GM18867 (cell line): ENCODE measurements around the gene INCENP.

ENCODE experiments used
- ATAC-seq: cut with Tn5 transposase; IDR thresholded peaks from one replicate; pipeline ENCODE4 v1.9.1; 2021; ENCODE audit warnings: mild to moderate bottlenecking, moderate library complexity; ENCODE audit not compliant: unreplicated experiment

Gene INCENP

DNA sequence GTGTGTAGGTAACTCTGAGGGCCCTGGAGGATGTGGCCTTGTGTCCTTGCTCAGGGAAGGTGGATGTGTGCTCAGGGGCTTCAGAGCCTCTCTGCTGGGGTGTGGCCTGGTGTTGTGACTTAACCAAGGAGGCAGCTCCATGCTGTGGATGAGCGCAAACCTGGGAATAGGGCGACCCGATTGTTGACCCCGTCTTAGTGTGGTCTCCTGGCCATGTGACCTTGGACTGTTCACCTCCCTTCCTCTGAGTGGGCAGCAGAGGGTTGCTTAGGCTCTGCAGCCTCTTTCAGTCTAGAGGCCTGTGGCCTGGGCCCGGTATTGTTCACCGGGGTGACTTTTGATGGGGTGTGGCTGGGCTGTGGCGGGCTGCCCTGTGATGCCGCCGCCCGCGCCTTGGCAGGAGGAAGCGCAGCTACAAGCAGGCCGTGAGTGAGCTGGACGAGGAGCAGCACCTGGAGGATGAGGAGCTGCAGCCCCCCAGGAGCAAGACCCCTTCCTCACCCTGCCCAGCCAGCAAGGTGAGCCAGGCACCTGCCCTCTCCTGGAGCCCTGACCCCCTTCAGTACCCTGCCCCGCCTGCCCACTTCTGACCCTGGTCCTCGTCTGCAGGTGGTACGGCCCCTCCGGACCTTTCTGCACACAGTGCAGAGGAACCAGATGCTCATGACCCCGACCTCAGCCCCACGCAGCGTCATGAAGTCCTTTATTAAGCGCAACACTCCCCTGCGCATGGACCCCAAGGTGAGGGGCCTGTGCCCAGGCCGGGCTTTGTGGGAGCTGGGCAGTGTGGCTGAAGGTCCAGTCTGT is 16.7 kb downstream of the INCENP start:
- no peak for ATAC-seq

DNA sequence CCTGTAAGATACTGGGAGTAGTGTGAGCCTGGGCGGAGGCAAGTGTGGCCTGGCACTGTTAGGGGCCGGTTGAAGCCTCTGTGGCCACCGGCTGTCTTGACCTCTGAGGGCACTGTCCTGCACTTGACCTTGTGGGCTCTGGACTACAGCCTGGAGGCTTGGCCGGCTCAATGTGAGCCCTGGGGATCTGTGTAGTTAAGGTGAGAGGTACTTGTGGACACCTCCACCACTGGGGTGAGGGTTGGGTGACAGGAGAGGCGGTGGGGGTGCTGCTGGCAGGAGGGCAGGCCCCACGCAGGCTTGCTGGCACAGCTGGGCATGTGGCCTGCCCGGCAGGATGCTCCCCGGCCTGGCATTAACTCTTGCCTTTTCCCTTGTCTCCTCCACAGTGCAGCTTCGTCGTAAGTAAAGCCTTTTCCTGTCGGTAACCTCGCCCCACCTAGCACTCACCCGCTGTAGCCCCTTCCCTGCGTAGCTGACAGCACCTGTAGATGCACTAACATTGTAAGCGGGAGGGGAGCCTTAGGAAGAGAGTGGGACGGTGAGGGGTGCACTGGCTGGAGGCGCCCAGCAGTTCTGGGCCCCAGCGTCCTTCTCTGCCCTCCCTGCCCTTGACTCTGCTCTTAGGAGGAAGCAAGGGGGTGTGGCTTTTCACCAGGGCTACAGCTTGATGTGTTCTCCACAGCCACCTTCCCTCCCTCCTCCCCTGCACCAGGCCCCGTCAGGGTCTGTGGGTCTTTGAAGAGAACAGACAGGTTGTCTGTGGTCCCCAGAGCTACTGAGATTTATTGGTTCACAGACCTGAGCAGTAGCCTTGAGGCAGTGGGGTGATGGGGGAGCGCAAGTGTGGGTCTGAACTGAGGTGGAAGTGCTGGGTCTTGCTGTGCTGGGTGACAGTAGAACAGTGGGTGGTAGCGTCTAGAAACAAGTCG is 17.6 kb downstream of the INCENP start:
- no peak for ATAC-seq

DNA sequence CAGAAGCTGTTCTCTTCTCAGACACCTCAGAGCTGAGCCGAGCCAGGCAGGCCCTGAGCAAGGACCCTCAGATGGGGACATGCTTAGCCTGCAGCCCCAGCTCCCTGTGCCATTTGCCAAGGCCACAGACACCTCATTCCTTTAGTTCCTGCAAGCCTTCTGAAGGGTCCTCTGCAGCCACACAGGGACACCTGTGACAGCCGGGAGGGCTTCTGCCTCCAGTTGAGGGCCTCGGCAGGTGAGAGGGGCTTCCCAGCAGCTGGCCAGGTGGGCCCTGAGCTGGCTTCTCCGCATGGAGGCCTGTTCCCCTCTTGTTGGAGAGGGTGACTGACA is 18.2 kb downstream of the INCENP start:
- no peak for ATAC-seq

DNA sequence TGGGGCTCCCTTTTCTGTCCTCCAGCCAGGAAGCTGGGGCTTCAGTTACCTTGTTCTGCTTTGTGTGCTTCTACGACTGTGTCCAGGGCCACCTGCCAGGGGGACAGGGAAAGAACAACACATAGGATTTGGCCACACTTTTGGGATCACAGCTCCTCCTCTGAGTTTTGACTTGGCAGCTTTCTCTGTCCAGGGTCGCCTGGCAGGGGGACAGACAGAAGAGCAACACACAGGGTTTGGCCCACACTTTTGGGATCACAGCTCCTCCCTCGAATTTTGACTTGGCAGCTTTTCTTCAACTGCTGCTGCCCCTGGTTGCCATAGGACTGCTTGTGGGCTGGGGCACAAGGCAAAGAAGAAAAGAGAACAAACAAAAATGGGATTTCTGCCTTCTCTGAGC is 19.1 kb downstream of the INCENP start:
- no peak for ATAC-seq

DNA sequence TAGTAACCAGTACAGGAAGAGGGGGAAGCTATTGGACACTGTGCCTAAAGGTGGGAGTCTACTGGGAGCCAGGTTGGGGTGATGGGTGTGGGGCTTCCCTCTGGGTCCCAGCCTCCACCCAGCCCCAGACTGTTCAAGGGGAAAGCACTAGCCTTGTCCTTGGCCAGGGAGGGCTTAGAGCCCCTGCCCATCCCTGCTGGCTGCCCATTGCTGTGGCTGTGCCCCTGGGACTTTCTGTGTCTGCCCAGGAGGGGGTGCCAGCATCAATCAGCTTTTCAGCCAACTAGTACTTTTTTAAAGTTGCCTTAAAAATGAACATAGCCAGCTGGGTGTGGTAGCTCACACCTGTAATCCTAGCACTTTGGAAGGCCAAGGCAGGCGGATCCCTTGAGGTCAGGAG is 19.9 kb downstream of the INCENP start:
- no peak for ATAC-seq

DNA sequence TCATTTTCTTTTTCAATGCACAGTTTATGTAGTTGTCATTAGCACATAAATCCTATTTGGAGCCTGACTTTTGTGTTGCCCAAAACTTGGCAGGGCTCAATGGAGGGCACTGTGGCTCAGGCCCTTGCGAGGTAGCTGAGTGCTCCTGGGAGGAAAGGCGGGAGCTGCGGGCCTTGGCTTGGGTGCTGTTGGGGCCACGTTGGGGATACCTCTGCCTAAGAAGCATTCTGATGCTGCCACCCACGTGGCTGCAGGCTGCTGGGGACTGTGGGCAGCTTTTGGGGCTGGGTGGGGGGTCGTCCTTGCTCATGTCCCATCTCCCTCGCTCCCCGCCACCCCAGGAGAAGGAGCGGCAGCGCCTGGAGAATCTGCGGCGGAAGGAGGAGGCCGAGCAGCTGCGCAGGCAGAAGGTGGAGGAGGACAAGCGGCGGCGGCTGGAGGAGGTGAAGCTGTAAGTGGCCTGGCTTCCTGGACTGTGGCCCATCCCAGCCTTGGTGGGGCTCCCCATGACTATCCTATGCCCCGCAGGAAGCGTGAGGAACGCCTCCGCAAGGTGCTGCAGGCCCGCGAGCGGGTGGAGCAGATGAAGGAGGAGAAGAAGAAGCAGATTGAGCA is 20.9 kb downstream of the INCENP start:
- no peak for ATAC-seq

DNA sequence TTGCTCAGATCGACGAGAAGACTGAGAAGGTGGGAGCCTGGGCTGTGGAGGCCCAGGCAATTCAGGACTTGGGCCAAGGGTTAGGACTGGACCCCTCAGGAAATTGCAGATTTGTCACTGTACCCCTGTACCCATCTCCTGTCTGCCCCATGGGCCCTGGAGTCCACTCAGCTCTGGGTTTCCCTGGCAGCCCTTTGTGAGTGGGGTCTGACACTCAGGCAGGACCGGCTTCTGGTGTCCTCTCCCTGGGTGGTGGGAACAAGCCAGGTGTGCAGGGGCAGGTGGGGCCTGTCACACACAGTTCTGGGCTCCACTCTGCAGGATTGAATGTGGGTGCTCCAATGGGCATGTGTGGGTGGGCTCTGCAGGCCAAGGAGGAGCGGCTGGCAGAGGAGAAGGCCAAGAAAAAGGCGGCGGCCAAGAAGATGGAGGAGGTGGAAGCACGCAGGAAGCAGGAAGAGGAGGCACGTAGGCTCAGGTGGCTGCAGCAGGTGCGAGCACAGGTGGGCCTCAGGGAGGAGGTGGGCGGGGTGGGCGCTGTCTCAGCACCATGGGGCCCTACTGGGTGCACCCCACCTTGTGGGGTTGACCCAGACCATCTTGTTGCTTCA is 21.6 kb downstream of the INCENP start:
- no peak for ATAC-seq

DNA sequence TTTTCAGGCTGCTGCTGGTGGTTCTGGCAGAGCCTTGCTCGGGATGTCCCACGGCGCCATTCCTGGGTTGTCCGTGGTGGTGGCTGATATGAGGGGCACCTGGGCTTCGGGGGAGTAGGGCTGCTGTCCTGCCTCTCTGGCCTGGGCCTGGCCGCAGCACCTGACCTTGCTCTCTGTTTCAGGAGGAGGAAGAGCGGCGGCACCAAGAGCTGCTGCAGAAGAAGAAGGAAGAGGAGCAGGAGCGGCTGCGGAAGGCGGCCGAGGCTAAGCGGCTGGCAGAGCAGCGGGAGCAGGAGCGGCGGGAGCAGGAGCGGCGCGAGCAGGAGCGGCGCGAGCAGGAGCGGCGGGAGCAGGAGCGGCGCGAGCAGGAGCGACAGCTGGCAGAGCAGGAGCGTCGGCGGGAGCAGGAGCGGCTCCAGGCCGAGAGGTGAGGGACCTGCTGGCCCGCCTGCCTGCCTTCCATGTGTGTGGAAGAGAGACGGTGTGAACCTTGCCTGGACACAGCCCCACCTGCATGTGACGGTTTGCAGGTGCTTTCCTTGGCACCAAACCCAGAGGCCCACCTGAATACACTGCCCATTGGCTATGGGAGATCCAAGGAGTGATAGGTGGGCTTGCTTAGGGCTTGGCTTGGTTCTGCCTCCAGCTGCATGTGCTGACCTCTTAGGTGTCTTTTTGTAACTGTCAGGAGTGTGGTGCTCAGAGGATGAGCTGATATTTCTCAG is 22.8 kb downstream of the INCENP start:
- ATAC-seq = no peak

DNA sequence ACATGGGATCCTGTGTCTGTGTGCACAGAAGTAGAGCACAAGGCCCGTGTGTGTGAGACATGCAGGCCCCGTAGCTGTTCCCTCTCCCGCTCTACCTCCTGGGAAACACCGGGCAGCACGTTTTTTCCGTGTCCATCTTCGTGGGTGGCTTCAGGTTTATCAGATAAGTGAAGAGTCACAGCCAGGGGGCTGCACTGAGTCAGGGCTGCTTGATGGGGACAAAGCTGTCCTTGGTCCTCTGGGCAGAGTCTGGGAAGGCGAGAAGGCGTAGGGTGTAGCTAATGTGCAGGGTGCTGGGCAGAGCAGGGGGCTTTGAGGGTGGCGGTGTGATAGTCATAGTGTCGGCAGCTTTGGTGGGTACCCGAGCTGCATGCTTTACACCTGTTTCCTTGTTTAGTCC is 23.7 kb downstream of the INCENP start:
- no peak for ATAC-seq

DNA sequence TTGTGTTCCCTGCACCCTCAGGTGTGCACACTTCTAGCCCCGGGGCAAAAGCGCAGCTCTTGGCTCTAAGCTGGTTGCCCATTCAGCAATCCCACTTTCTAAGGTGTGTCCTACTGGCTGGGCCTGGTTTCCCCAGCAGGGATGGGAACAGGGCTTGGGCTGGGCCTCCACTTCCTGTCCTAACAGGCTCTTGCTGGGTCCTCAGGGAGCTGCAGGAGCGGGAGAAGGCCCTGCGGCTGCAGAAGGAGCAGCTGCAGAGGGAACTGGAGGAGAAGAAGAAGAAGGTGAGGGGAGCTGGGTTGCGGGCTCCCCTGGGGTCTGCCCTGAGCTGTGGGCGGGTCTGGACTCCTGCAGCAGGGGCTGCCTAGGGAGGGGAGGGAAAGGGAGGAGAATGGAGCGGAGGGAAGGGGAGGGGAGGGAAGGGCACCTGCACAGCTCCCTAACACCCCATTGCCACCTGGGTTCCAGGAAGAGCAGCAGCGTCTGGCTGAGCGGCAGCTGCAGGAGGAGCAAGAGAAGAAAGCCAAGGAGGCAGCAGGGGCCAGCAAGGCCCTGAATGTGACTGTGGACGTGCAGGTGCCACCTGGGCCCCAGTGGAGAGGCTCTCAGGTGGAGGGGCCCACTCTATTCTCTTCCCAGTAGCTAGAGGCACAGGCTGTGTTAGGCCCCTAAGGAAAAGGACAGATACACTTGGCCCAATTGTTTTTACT is 24.6 kb downstream of the INCENP start:
- ATAC-seq = no peak

DNA sequence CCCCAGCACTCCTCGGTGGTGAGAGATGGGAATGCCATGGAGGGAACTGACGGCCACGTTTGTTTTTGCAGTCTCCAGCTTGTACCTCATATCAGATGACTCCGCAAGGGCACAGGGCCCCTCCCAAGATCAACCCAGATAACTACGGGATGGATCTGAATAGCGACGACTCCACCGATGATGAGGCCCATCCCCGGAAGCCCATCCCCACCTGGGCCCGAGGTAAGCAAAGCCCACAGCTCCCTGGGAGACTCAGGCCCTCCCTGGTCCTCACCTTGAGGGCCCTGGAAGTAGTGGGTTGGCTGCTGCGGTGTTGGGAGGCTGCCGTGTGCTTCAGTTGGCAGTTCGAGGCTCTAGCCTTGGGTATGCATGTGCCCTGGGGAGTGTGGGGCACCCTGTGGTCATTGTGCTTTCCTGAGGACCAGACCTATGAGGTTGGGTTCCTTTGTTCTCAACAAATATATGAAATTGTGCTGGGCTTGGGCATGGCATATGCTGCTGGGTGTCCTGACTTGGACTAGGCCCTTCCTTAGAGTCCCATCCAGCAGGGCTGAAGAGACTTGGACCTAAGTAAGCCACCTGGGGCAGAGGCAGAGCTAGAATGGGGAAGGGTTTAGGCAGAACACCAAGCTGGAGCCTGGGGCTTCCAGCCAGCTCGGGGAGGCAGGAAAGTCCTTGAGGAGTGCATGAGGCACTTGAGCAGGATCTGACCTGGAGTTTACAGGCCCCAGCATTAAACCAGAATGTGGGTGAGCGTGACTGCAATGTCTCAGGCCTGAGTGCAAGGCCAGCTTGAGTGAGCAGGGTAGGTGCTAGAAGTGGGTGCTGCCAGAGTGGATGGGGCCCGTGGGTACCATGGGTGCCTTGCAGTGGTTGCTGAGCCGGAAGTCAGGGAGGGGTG is 26.4 kb downstream of the INCENP start:
- ATAC-seq = no peak

DNA sequence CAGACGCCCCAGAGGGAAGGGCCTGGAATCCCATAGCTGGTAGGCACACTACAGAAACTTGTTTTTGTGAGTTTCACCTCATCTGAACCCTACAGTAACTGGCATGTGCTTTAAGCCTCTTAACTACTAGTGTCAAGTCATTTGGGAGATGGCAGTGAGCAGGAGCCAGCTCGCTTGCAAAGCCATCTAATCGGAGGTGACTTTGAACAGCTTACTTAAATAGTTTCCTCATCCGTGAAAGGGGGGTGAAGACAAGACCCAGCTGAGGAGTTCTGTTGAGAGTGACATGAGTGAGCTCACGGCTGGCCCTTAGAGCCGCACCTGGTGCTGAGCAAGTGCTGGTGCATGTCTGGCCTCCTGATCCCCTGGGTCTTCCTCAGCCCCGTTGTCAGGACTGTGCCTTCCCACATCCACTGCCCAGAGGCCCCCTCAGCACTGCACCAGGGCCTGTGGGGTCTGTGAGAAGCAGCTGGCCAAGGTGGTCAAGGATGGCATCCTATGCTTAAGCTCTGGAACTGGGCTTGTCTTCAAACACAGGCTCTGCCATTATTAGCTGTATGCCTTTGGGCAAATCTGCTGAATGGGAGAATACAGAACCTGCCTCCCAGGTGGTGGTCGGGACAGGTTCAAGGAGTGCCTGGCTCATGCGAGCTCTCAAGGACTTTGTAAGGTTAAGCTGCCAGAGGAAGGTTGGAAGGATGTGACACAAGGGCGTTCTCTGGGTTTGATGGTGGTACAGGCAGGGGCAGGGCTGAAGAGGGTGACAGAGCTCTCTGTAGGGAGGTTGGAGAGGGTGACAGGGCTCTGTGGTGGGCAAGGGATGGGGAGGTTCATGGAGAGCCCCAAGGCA is 27.3 kb downstream of the INCENP start:
- ATAC-seq = no peak

DNA sequence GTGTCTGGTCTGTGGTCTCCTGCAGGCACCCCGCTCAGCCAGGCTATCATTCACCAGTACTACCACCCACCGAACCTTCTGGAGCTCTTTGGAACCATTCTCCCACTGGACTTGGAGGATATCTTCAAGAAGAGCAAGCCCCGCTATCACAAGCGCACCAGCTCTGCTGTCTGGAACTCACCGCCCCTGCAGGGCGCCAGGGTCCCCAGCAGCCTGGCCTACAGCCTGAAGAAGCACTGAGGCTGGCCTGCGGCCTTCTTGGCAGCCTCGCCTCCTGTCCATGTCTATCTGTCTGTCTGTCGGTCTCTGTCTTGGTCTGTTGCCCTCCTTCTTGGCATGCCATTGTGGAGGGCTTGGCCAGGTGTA is 27.9 kb downstream of the INCENP start:
- ATAC-seq = no peak

DNA sequence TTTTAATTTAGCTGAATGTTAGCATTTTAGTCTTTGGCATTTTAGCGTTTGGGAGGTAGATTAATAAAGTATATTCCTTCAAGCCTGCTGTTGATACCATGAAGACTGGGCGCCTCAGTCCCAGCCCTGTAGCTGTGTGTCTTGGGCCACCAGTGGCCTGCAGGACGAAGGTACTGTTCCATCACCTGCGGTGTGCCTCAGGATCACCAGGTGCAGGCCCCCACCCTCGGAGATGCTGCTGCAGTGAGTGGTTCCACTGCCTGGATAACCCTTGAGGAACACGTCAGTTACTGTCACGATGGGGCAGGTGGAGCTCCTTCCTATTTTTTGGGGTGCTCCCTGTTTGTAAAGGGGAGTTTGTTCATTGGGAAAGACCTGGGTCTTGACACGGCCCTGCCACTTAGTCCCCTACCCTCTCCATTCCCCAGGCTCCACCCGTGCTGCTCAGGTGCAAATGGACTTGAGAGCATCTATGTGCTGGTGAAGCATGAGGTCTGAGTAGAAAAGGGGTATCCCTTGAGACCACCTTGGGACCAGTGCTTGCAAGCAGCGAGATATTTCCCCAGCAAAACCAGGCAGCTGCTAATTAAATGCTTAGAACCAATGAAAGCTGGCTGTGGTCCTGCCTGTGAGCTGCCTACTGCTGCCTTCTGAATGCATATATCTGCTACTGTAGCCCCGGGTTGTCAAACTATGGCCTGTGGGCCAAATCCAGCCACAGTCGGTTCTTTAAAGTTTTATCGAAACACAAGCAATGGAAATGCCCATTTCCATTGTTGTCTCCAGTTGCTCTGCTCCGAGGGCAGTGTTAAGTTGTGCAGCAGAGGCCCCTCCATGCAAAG is 28.7 kb downstream of the INCENP start:
- no peak for ATAC-seq

DNA sequence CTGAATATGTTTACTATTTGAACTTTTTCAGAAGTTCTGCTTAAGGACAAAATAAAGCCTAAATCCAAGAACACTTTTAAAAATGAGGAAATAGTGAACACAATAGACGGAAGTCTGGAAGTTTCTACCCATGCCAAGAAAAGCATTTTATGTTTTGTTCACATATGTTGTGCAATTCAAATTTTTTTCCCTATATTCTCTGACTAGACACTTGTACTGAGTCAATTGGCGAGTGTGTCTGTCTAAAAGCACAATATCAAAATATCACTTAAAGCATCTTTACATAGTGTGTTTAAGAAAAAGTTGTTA is 29.2 kb downstream of the INCENP start:
- no peak for ATAC-seq

DNA sequence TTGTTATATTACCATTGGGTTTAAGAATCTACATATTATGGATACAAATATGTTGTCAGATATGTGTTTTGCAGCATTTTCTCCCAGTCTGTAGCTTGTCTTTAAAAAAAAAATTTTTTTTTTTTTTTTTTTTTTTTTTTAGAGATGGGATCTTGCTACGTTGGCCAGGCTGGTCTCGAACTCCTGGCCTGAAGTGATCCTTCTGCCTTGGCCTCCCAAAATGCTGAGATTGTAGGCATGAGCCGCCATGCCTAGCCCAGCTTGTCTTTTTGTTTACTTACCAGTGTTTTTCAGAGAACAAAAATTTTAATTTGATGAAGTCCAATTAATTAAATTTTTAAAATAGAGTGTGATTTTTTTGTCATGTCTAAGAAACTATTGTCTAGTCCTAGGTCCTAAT is 29.8 kb downstream of the INCENP start:
- ATAC-seq = no peak

DNA sequence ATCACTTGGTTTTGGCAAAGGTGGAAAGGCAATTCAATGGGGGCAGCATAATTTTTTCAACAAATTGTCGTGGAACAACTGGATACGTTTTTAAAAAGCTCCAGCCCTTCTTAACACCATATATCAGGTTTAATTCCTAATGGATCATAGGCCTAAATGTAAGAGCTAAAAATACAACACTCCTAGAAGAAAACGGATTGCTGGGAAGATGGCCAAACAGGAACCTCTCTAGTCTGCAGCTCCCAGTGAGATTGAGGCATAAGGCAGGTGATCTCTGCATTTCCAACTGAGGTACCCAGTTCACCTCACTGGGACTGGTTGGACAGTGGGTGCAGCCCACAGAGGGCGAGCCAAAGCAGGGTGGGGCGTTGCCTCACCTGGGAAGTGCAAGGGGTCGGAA is 33.8 kb downstream of the INCENP start:
- ATAC-seq = no peak

DNA sequence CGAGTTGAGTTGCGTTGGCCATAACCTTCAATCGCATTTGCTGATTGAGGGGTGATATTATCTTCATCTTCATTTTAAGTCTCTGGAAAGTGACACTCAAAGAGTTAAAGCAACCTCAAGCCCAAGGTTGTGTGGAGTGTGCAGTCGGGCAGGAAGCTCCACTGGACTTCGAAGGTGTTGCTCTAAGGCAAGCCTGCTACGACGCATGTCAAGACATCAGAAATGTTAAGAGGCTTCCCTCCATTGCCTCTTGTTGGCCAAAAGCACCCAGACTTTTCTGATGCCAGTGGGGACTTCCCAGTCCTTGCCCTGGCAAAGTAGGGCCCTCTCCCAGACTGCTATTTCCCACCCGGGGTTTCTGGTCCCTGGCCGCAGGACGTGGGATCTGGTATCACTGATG is 42.6 kb downstream of the INCENP start:
- ATAC-seq = no peak
